ENCODE data around the gene H2AZ2. TPM values are rescaled to one million over a fixed set of nuclear protein-coding genes. Genes with fewer than 3 reads are reported as not detected.
"Not testable (repeated sequence)": the region's sequence is repeated elsewhere in the genome, so short reads cannot be mapped to it uniquely, and the experiment has no call there.

Gene H2AZ2
- total RNA-seq, 2 donors from 2014 or later: 233 to 274 TPM

- DNase-seq (no peak), ATAC-seq (replicated peaks in 1 of 2) (peak in 1 of 2 donors; percentile 1)
- H3K9me3 Mint-ChIP-seq: no peaks in the 10 kb centered on the region
- peak overlapping the region; percentile 100 for H3K27ac Mint-ChIP-seq
- no peaks in the 10 kb centered on the region for H3K27me3 Mint-ChIP-seq (ENCODE audit: low read depth)
- peaks cover 40% of the 10 kb centered on the region for H3K4me1 Mint-ChIP-seq (ENCODE audit: low read depth)
- H3K36me3 Mint-ChIP-seq (ENCODE audit: insufficient read depth in 2 of 2): peaks cover 29 to 47% of the 10 kb centered on the region in 2 donors
- H3K4me3 Mint-ChIP-seq: peak overlapping the region; percentile 90 to 100
Observed at GRCh38 chr7:44798649-44799305, 49.1 kb downstream of the H2AZ2 start.

- Mint-ChIP-seq H3K4me3 (peak overlapping the region; percentile 90 to 100), H3K36me3 (ENCODE audit: insufficient read depth in 2 of 2) (peaks cover 27 to 41% of the 10 kb centered on the region in 2 donors), H3K4me1 (ENCODE audit: low read depth) (peaks cover 40% of the 10 kb centered on the region), H3K27me3 (ENCODE audit: low read depth) (no peaks in the 10 kb centered on the region), H3K9me3 (no peaks in the 10 kb centered on the region), H3K27ac (peak overlapping the region; percentile 100)
- peak; percentile 87 to 88 for DNase-seq
- ATAC-seq (replicated peaks in 1 of 2): peak; percentile 43 to 48
Observed at GRCh38 chr7:44797329-44798258, 50.3 kb downstream of the H2AZ2 start.

- ATAC-seq (replicated peaks in 1 of 2) (peak; percentile 88 to 90), DNase-seq (peak; percentile 99)
- H3K4me1 Mint-ChIP-seq (ENCODE audit: low read depth): peaks cover 39% of the 10 kb centered on the region
- H3K36me3 Mint-ChIP-seq (ENCODE audit: insufficient read depth in 2 of 2): peaks cover 25 to 33% of the 10 kb centered on the region in 2 donors
- H3K4me3 Mint-ChIP-seq: peak within 1 kb of the TSS; percentile 90 to 100
- H3K27ac Mint-ChIP-seq: peak within 1 kb of the TSS; percentile 100
- no peaks in the 10 kb centered on the region for H3K27me3 Mint-ChIP-seq (ENCODE audit: low read depth)
- no peaks in the 10 kb centered on the region for H3K9me3 Mint-ChIP-seq
Observed at GRCh38 chr7:44796504-44797328, 51.2 kb downstream of the H2AZ2 start, which contains the start of gene PPIA. Gene PPIA, plus strand, starts transcription at chr7:44796681. Its CDS starts 44 bp downstream, at chr7:44796725.

- H3K36me3 Mint-ChIP-seq (ENCODE audit: insufficient read depth in 2 of 2): peaks cover 21 to 28% of the 10 kb centered on the region in 2 donors
- peak overlapping the region; percentile 90 to 100 for H3K4me3 Mint-ChIP-seq
- no peaks in the 10 kb centered on the region for H3K27me3 Mint-ChIP-seq (ENCODE audit: low read depth)
- H3K27ac Mint-ChIP-seq: peak overlapping the region; percentile 98
- DNase-seq (no peak), ATAC-seq (replicated peaks in 1 of 2) (peak in 1 of 2 donors; percentile 23)
- peaks cover 35% of the 10 kb centered on the region for H3K4me1 Mint-ChIP-seq (ENCODE audit: low read depth)
- H3K9me3 Mint-ChIP-seq: no peaks in the 10 kb centered on the region
Observed at GRCh38 chr7:44796034-44796503, 51.8 kb downstream of the H2AZ2 start.

- Mint-ChIP-seq H3K4me1 (ENCODE audit: low read depth) (peaks cover 24% of the 10 kb centered on the region), H3K4me3 (no peak overlapping the region), H3K27ac (no peak overlapping the region)
Observed at GRCh38 chr7:44794331-44794730, 53.6 kb downstream of the H2AZ2 start.

GRCh38 chr7:44793919-44794318, 54.0 kb downstream of the H2AZ2 start:
- no peak for ATAC-seq (replicated peaks in 1 of 2)
- no peak for DNase-seq
- Mint-ChIP-seq H3K9me3 (no peaks in the 10 kb centered on the region), H3K4me1 (ENCODE audit: low read depth) (peaks cover 23% of the 10 kb centered on the region), H3K36me3 (ENCODE audit: insufficient read depth in 2 of 2) (peaks cover 13 to 15% of the 10 kb centered on the region in 2 donors), H3K27ac (no peak overlapping the region), H3K4me3 (no peak overlapping the region), H3K27me3 (ENCODE audit: low read depth) (no peaks in the 10 kb centered on the region)

More at GRCh38 chr7:44794331-44794730, 53.6 kb downstream of the H2AZ2 start:
- DNase-seq (no peak), ATAC-seq (replicated peaks in 1 of 2) (no peak)
- H3K9me3 Mint-ChIP-seq: no peaks in the 10 kb centered on the region
- H3K36me3 Mint-ChIP-seq (ENCODE audit: insufficient read depth in 2 of 2): peaks cover 14 to 15% of the 10 kb centered on the region in 2 donors
- no peaks in the 10 kb centered on the region for H3K27me3 Mint-ChIP-seq (ENCODE audit: low read depth)

GRCh38 chr7:44791278-44792219, 56.3 kb downstream of the H2AZ2 start:
- no peaks in the 10 kb centered on the region for H3K9me3 Mint-ChIP-seq
- DNase-seq (no peak), ATAC-seq (replicated peaks in 1 of 2) (no peak)
- H3K36me3 Mint-ChIP-seq (ENCODE audit: insufficient read depth in 2 of 2): peaks cover 0 to 2% of the 10 kb centered on the region in 2 donors
- no peaks in the 10 kb centered on the region for H3K27me3 Mint-ChIP-seq (ENCODE audit: low read depth)
- no peak overlapping the region for H3K27ac Mint-ChIP-seq
- H3K4me1 Mint-ChIP-seq (ENCODE audit: low read depth): peaks cover 6% of the 10 kb centered on the region
- H3K4me3 Mint-ChIP-seq: no peak overlapping the region

- ATAC-seq (replicated peaks in 1 of 2) (no peak), DNase-seq (no peak)
- no peaks in the 10 kb centered on the region for H3K9me3 Mint-ChIP-seq
- H3K4me3 Mint-ChIP-seq: no peak overlapping the region
- H3K36me3 Mint-ChIP-seq (ENCODE audit: insufficient read depth in 2 of 2): no peaks in the 10 kb centered on the region
- H3K27me3 Mint-ChIP-seq (ENCODE audit: low read depth): no peaks in the 10 kb centered on the region
- peaks cover 6% of the 10 kb centered on the region for H3K4me1 Mint-ChIP-seq (ENCODE audit: low read depth)
- H3K27ac Mint-ChIP-seq: no peak overlapping the region
Observed at GRCh38 chr7:44789990-44790389, 57.9 kb downstream of the H2AZ2 start.

- H3K4me3 Mint-ChIP-seq: no peak overlapping the region
- H3K36me3 Mint-ChIP-seq (ENCODE audit: insufficient read depth in 2 of 2): peaks cover 3 to 5% of the 10 kb centered on the region in 2 donors
- H3K27ac Mint-ChIP-seq: no peak overlapping the region
- H3K4me1 Mint-ChIP-seq (ENCODE audit: low read depth): peaks cover 6% of the 10 kb centered on the region
- H3K27me3 Mint-ChIP-seq (ENCODE audit: low read depth): no peaks in the 10 kb centered on the region
- H3K9me3 Mint-ChIP-seq: peaks cover 3 to 5% of the 10 kb centered on the region in 2 donors
- no peak for ATAC-seq (replicated peaks in 1 of 2)
- DNase-seq: no peak
Observed at GRCh38 chr7:44787762-44788161, 60.1 kb downstream of the H2AZ2 start.

- H3K4me3 Mint-ChIP-seq: no peak overlapping the region
- DNase-seq: no peak
- H3K9me3 Mint-ChIP-seq: peaks cover 3 to 5% of the 10 kb centered on the region in 2 donors
- H3K27me3 Mint-ChIP-seq (ENCODE audit: low read depth): no peaks in the 10 kb centered on the region
- H3K36me3 Mint-ChIP-seq (ENCODE audit: insufficient read depth in 2 of 2): peaks cover 3 to 5% of the 10 kb centered on the region in 2 donors
- H3K4me1 Mint-ChIP-seq (ENCODE audit: low read depth): peaks cover 6% of the 10 kb centered on the region
- no peak for ATAC-seq (replicated peaks in 1 of 2)
- H3K27ac Mint-ChIP-seq: no peak overlapping the region
Observed at GRCh38 chr7:44787041-44787440, 60.8 kb downstream of the H2AZ2 start.

GRCh38 chr7:44785218-44785617, 62.7 kb downstream of the H2AZ2 start:
- H3K9me3 Mint-ChIP-seq; H3K4me3 Mint-ChIP-seq; H3K27ac Mint-ChIP-seq; DNase-seq; H3K4me1 Mint-ChIP-seq (ENCODE audit: low read depth); ATAC-seq (replicated peaks in 1 of 2); H3K27me3 Mint-ChIP-seq (ENCODE audit: low read depth); H3K36me3 Mint-ChIP-seq (ENCODE audit: insufficient read depth in 2 of 2): not testable (repeated sequence)
